ENCODE data around the gene C14orf119.

DNA sequence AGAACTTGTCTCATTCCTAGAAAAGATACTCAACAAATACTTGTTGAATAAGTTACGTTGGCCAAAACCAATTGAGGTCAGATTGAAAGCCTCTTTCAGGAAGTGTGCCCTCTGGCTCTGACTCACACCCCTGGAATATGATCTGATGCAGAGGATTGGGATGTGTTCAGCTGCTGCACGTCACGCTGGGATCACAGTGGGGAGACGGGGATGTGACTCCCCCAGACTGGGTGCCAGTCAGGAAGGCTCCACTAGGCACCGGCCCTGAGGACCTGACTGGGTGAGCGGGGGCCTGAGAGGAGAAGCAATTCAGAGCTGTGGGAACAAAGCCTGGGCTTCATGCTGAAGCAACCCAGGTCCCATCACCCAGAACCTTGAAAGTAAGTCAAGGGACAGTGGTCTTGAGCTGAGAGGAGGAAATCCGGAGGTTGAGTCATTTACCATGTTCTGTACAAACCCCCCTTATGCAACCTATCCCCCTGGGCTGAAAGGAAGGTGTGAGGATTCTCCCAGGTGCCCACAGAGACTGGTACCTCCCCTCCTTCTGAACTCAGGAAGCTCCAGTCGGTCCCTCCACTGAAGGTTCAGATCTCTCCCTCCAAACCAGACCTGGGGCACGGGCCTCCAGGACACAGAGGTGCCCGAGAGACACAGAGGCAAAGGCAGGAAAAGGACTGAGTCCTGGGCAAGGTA lies 19.9 kb downstream of the C14orf119 start:
- TF ChIP-seq, protein P1, sequence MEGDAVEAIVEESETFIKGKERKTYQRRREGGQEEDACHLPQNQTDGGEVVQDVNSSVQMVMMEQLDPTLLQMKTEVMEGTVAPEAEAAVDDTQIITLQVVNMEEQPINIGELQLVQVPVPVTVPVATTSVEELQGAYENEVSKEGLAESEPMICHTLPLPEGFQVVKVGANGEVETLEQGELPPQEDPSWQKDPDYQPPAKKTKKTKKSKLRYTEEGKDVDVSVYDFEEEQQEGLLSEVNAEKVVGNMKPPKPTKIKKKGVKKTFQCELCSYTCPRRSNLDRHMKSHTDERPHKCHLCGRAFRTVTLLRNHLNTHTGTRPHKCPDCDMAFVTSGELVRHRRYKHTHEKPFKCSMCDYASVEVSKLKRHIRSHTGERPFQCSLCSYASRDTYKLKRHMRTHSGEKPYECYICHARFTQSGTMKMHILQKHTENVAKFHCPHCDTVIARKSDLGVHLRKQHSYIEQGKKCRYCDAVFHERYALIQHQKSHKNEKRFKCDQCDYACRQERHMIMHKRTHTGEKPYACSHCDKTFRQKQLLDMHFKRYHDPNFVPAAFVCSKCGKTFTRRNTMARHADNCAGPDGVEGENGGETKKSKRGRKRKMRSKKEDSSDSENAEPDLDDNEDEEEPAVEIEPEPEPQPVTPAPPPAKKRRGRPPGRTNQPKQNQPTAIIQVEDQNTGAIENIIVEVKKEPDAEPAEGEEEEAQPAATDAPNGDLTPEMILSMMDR (IDR thresholded peaks at IDR 0.05; ENCODE audit: low read length): no peak
- TF ChIP-seq EZH2 (IDR thresholded peaks at IDR 0.05; ENCODE audit: borderline replicate concordance, low read length): no peak
